Neural crest cell (in vitro differentiated cells): ENCODE results near the gene LRRTM1. TPM values are rescaled to one million over a fixed set of nuclear protein-coding genes. Genes with fewer than 3 reads are reported as not detected.

Experiments used
- DNase-seq: peaks from one replicate; pipeline ENCODE4 v3.0.0; 2021; ENCODE audit warnings: low read depth, mixed read lengths, low spot score
- H3K27ac Mint-ChIP-seq: one replicate; pipeline ENCODE4 v1.8.0; 2021; ENCODE audit warnings: mild to moderate bottlenecking, mixed read lengths; ENCODE audit not compliant: unreplicated experiment
- H3K27me3 Mint-ChIP-seq: 2 replicates; pipeline ENCODE4 v1.8.0; 2021; ENCODE audit warnings: low read depth, mild to moderate bottlenecking, mixed read lengths
- H3K36me3 Mint-ChIP-seq: 2 replicates; pipeline ENCODE4 v1.8.0; 2021; ENCODE audit warnings: low read depth, mild to moderate bottlenecking, mixed read lengths
- H3K4me1 Mint-ChIP-seq: 2 replicates; pipeline ENCODE4 v1.8.0; 2021; ENCODE audit warnings: mixed read lengths
- H3K4me3 Mint-ChIP-seq: one replicate; pipeline ENCODE4 v1.8.0; 2021; ENCODE audit warnings: mild to moderate bottlenecking, mixed read lengths
- H3K9me3 Mint-ChIP-seq: 2 replicates; pipeline ENCODE4 v1.8.0; 2021; ENCODE audit warnings: mixed read lengths
- total RNA-seq: library from RNA; stranded (reverse); gene quantifications from 2 replicates; pipeline ENCODE4 v1.2.1, GENCODE V29; 2021
- TF ChIP-seq, protein P1 (sequence below): fragments of 200-600 bp; sonication (generic); conservative IDR thresholded peaks from 2 replicates; pipeline ENCODE4 v1.5.0; 2021; ENCODE audit warnings: antibody characterized with exemption, mild to moderate bottlenecking

The LRRTM1 gene
- total RNA-seq, 1 donor from 2014 or later = 1.4 TPM

DNA sequence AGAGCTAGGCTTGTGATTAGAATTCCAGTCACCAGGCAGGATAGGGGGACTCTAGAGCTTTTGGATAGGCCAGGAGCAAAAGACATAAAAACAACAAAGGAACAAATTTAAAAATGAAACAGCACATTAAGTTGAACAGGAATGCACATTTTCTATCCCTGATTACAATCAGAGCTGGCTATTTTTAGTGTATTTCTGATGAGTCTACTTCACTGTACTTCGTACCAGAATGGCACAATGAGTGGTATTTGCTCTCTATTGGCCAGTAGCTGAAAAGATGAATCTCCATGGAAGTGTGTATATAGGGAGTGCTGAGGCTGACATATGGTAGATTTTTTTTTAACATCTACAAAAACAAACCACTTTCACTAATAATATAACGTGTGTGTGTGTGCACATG lies 34.2 kb upstream of the LRRTM1 start:
- H3K27ac Mint-ChIP-seq = no peak overlapping the region
- H3K4me1 Mint-ChIP-seq = no peaks in the 10 kb centered on the region
- no peaks in the 10 kb centered on the region for H3K27me3 Mint-ChIP-seq
- no peak for DNase-seq
- H3K36me3 Mint-ChIP-seq = no peaks in the 10 kb centered on the region
- H3K4me3 Mint-ChIP-seq = no peak overlapping the region
- TF ChIP-seq, protein P1, sequence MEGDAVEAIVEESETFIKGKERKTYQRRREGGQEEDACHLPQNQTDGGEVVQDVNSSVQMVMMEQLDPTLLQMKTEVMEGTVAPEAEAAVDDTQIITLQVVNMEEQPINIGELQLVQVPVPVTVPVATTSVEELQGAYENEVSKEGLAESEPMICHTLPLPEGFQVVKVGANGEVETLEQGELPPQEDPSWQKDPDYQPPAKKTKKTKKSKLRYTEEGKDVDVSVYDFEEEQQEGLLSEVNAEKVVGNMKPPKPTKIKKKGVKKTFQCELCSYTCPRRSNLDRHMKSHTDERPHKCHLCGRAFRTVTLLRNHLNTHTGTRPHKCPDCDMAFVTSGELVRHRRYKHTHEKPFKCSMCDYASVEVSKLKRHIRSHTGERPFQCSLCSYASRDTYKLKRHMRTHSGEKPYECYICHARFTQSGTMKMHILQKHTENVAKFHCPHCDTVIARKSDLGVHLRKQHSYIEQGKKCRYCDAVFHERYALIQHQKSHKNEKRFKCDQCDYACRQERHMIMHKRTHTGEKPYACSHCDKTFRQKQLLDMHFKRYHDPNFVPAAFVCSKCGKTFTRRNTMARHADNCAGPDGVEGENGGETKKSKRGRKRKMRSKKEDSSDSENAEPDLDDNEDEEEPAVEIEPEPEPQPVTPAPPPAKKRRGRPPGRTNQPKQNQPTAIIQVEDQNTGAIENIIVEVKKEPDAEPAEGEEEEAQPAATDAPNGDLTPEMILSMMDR = no peak
- H3K9me3 Mint-ChIP-seq = no peaks in the 10 kb centered on the region

DNA sequence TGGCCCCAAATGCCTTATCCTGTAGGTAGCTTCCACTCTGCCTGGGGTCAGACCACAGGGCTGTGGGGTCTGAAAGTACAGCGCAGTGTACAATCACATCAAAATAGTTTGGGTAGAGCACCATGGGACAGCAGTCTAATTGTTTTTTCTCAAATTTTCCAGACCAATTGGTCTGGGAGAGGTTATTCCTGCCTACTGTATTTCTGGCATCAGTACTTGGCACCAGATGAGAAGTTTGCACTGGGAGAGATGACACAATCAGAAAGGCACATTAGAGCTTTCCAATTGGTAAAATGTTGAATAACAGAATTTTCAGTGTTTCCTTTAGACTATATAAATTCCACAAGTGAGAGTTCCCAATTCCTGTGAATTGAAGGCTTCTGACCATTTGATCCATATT lies 30.9 kb upstream of the LRRTM1 start:
- Mint-ChIP-seq H3K36me3 (no peaks in the 10 kb centered on the region), H3K4me3 (no peak overlapping the region), H3K27me3 (no peaks in the 10 kb centered on the region), H3K27ac (no peak overlapping the region), H3K9me3 (no peaks in the 10 kb centered on the region), H3K4me1 (no peaks in the 10 kb centered on the region)
- DNase-seq = no peak
- TF ChIP-seq, protein P1 = no peak

GRCh38 chr2:80333886-80334285 lies 29.3 kb upstream of the LRRTM1 start:
- Mint-ChIP-seq H3K36me3 (no peaks in the 10 kb centered on the region), H3K27me3 (no peaks in the 10 kb centered on the region), H3K4me1 (no peaks in the 10 kb centered on the region), H3K27ac (no peak overlapping the region), H3K4me3 (no peak overlapping the region), H3K9me3 (no peaks in the 10 kb centered on the region)
- no peak for DNase-seq
- TF ChIP-seq, protein P1 = no peak

DNA sequence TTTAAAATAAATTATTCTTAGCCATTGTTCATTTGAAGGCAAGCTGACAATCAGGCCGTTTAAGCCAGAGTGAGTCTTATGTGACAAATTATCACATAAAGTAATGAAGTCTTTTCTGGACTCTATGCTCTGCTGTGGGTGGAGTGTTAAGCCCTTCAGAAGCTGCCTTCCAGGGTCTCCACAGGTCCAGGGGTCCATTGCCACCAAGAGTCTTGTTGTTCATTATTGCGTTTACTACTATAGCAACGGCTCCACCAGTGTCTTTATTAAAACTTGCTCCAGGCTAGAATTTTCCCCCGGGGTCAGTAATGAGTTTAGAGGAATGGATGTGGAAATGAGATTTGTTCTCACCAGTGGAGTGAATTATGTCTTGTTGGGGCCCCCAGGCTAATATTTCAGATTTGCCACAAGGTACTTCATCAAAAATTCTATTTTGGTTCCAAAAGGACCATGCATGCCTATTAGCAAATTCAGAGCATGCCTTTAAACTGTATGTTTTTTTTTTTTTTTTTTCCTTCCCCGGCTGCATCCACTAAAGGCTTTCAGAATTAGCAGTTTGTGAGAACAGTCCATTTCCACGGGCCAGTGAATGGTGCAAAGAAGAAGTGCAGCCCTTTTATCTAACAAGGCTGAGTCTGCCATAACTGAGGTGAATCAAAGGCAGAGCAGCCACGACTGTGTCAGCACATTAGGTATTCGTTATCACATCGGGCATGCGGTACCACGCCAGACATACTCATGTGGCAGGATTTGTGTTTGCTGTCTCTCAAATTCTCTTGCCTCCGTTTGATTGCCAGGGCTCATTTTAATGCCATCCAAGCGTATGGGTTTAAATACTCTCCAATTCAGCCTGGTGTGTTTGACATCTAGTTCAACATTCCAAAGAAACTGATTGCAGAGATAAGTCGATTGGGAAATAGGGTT lies 26.2 kb upstream of the LRRTM1 start:
- H3K27ac Mint-ChIP-seq = no peak overlapping the region

DNA sequence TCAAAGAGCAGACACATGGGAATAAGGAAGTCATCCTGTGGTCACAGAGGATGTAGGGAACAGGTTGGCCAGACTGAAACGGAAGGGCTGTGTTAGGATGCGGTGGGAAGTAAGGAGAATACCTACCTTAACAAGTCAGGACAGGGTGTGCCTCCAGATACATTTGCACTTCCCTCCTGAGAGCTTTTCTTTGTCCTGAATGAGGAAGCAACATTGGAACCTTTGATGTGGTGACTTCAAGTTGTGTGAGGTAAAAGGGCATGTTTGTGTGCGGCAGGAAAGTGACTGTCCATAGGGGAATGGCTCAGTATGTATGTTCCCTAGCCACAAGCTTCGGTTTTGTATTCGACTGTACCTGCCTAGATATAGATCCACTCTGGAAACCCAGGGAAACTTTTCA lies 24.9 kb upstream of the LRRTM1 start:
- no peaks in the 10 kb centered on the region for H3K9me3 Mint-ChIP-seq
- no peak overlapping the region for H3K4me3 Mint-ChIP-seq
- peaks cover 2% of the 10 kb centered on the region for H3K27me3 Mint-ChIP-seq
- H3K4me1 Mint-ChIP-seq = no peaks in the 10 kb centered on the region
- DNase-seq = no peak
- TF ChIP-seq, protein P1 = no peak
- H3K36me3 Mint-ChIP-seq = no peaks in the 10 kb centered on the region
- no peak overlapping the region for H3K27ac Mint-ChIP-seq

More for the DNA sequence above, 26.2 kb upstream of the LRRTM1 start:
- Mint-ChIP-seq H3K9me3 (no peaks in the 10 kb centered on the region), H3K27me3 (peaks cover 2% of the 10 kb centered on the region), H3K36me3 (no peaks in the 10 kb centered on the region), H3K4me3 (no peak overlapping the region), H3K4me1 (no peaks in the 10 kb centered on the region)
- DNase-seq = no peak
- TF ChIP-seq, protein P1 = no peak
